ENCODE measurements around the gene GSTP1.

The GSTP1 gene

GRCh38 chr11:67627812-67628624 is 44.4 kb downstream of the GSTP1 start:
- H2AFZ ChIP-seq (ENCODE audit: low read depth, low read length): no peak overlapping the region
- H4K8ac ChIP-seq (ENCODE audit: low read length): no peak overlapping the region
- no peak overlapping the region for H3K9ac ChIP-seq (ENCODE audit: low read length)
- no peak overlapping the region for H2AK5ac ChIP-seq (ENCODE audit: low read length, severe bottlenecking)
- no peak overlapping the region for H3K4me2 ChIP-seq (ENCODE audit: low read length, poor library complexity, severe bottlenecking)
- H3K4ac ChIP-seq (ENCODE audit: low read depth in 1 of 2, low read length in 2 of 2): no peak overlapping the region
- H2BK5ac ChIP-seq (ENCODE audit: low read depth, low read length, poor library complexity, severe bottlenecking): no peak overlapping the region
- no peak overlapping the region for H3K4me3 ChIP-seq (ENCODE audit: insufficient read depth in 1 of 2, low read depth in 1 of 2, low read length in 2 of 2)
- DNase-seq: no peak
- H3K79me1 ChIP-seq (replicated peaks; ENCODE audit: low read length, poor library complexity, severe bottlenecking): no peaks in the 10 kb centered on the region
- no peak overlapping the region for H2BK12ac ChIP-seq (ENCODE audit: low read length in 2 of 2)
- H3K27ac ChIP-seq (ENCODE audit: low read length, poor library complexity, severe bottlenecking): no peak overlapping the region
- no peak overlapping the region for H3K14ac ChIP-seq (ENCODE audit: low read length in 2 of 2)
- H3K36me3 ChIP-seq (ENCODE audit: control insufficient read depth in 1 of 2, insufficient read depth in 2 of 2, low read depth in 1 of 2, low read length in 2 of 2): peaks cover 0 to 20% of the 10 kb centered on the region in 2 experiments
- no peak overlapping the region for H2BK15ac ChIP-seq (ENCODE audit: low read depth, poor library complexity, severe bottlenecking)
- H3K27me3 ChIP-seq (ENCODE audit: control insufficient read depth in 1 of 2, insufficient read depth in 1 of 2, low read length in 2 of 2): no peaks in the 10 kb centered on the region
- no peak overlapping the region for H4K91ac ChIP-seq (ENCODE audit: low read length)
- no peak overlapping the region for H3K23ac ChIP-seq (ENCODE audit: low read length in 2 of 2)
- no peaks in the 10 kb centered on the region for H3K9me3 ChIP-seq (ENCODE audit: control insufficient read depth, low read length)
- no peak overlapping the region for H2BK120ac ChIP-seq (ENCODE audit: low read depth, low read length)
- no peak overlapping the region for H3K18ac ChIP-seq (ENCODE audit: low read depth in 1 of 2, low read length in 2 of 2)
- WGBS: 91% methylated on average over 12 of the region's 15 CpGs
- peaks cover 21% of the 10 kb centered on the region for H3K4me1 ChIP-seq (ENCODE audit: control insufficient read depth, insufficient read depth, low read depth, low read length)

- Histone ChIP-seq H2BK12ac (ENCODE audit: low read length in 2 of 2) (peak overlapping the region in 1 of 2 experiments; percentile 10), H3K79me1 (replicated peaks; ENCODE audit: low read length, poor library complexity, severe bottlenecking) (no peaks in the 10 kb centered on the region), H3K36me3 (ENCODE audit: control insufficient read depth in 1 of 2, insufficient read depth in 2 of 2, low read depth in 1 of 2, low read length in 2 of 2) (peaks cover 0 to 20% of the 10 kb centered on the region in 2 experiments), H2BK15ac (ENCODE audit: low read depth, poor library complexity, severe bottlenecking) (no peak overlapping the region), H3K4ac (ENCODE audit: low read depth in 1 of 2, low read length in 2 of 2) (no peak overlapping the region), H3K27me3 (ENCODE audit: control insufficient read depth in 1 of 2, insufficient read depth in 1 of 2, low read length in 2 of 2) (peaks cover 0 to 4% of the 10 kb centered on the region in 2 experiments), H3K27ac (ENCODE audit: low read length, poor library complexity, severe bottlenecking) (no peak overlapping the region), H3K4me3 (ENCODE audit: insufficient read depth in 1 of 2, low read depth in 1 of 2, low read length in 2 of 2) (peak overlapping the region; percentile 65 to 80), H4K8ac (ENCODE audit: low read length) (peak overlapping the region; percentile 8), H2BK5ac (ENCODE audit: low read depth, low read length, poor library complexity, severe bottlenecking) (no peak overlapping the region), H2AK5ac (ENCODE audit: low read length, severe bottlenecking) (no peak overlapping the region), H3K14ac (ENCODE audit: low read length in 2 of 2) (no peak overlapping the region), H4K91ac (ENCODE audit: low read length) (no peak overlapping the region), H3K4me2 (ENCODE audit: low read length, poor library complexity, severe bottlenecking) (peak overlapping the region; percentile 91), H2BK120ac (ENCODE audit: low read depth, low read length) (no peak overlapping the region), H2AFZ (ENCODE audit: low read depth, low read length) (no peak overlapping the region), H3K9ac (ENCODE audit: low read length) (no peak overlapping the region), H3K9me3 (ENCODE audit: control insufficient read depth, low read length) (no peaks in the 10 kb centered on the region), H3K4me1 (ENCODE audit: control insufficient read depth, insufficient read depth, low read depth, low read length) (peaks cover 21% of the 10 kb centered on the region), H3K23ac (ENCODE audit: low read length in 2 of 2) (no peak overlapping the region), H3K18ac (ENCODE audit: low read depth in 1 of 2, low read length in 2 of 2) (no peak overlapping the region)
- WGBS: 50% methylated on average over 23 of the region's 25 CpGs
- DNase-seq: no peak
Measured at GRCh38 chr11:67628710-67629385, 45.2 kb downstream of the GSTP1 start.

- peak within 1 kb of the TSS; percentile 58 for H2BK5ac ChIP-seq (ENCODE audit: low read depth, low read length, poor library complexity, severe bottlenecking)
- peaks cover 21% of the 10 kb centered on the region for H3K4me1 ChIP-seq (ENCODE audit: control insufficient read depth, insufficient read depth, low read depth, low read length)
- H2BK12ac ChIP-seq (ENCODE audit: low read length in 2 of 2): peak within 1 kb of the TSS in 1 of 2 experiments; percentile 95
- H2AK5ac ChIP-seq (ENCODE audit: low read length, severe bottlenecking): peak within 1 kb of the TSS; percentile 47
- peak within 1 kb of the TSS; percentile 71 to 75 for H3K4ac ChIP-seq (ENCODE audit: low read depth in 1 of 2, low read length in 2 of 2)
- under 1% methylated on average over 78 of the region's 102 CpGs for WGBS
- H3K27ac ChIP-seq (ENCODE audit: low read length, poor library complexity, severe bottlenecking): peak within 1 kb of the TSS; percentile 69
- H4K91ac ChIP-seq (ENCODE audit: low read length): peak within 1 kb of the TSS; percentile 70
- H3K18ac ChIP-seq (ENCODE audit: low read depth in 1 of 2, low read length in 2 of 2): peak within 1 kb of the TSS; percentile 26 to 98
- peak within 1 kb of the TSS in 1 of 2 experiments; percentile 60 for H3K23ac ChIP-seq (ENCODE audit: low read length in 2 of 2)
- H2BK120ac ChIP-seq (ENCODE audit: low read depth, low read length): no peak within 1 kb of the TSS
- H4K8ac ChIP-seq (ENCODE audit: low read length): peak within 1 kb of the TSS; percentile 71
- peak within 1 kb of the TSS; percentile 91 for H3K4me2 ChIP-seq (ENCODE audit: low read length, poor library complexity, severe bottlenecking)
- H3K79me1 ChIP-seq (replicated peaks; ENCODE audit: low read length, poor library complexity, severe bottlenecking): no peaks in the 10 kb centered on the region
- H2AFZ ChIP-seq (ENCODE audit: low read depth, low read length): peak within 1 kb of the TSS; percentile 97
- no peaks in the 10 kb centered on the region for H3K9me3 ChIP-seq (ENCODE audit: control insufficient read depth, low read length)
- peaks cover 5 to 12% of the 10 kb centered on the region in 2 experiments for H3K27me3 ChIP-seq (ENCODE audit: control insufficient read depth in 1 of 2, insufficient read depth in 1 of 2, low read length in 2 of 2)
- H3K9ac ChIP-seq (ENCODE audit: low read length): peak within 1 kb of the TSS; percentile 82
- H3K4me3 ChIP-seq (ENCODE audit: insufficient read depth in 1 of 2, low read depth in 1 of 2, low read length in 2 of 2): peak within 1 kb of the TSS; percentile 65 to 82
- peak; percentile 84 for DNase-seq
- peak within 1 kb of the TSS; percentile 70 for H2BK15ac ChIP-seq (ENCODE audit: low read depth, poor library complexity, severe bottlenecking)
- peak within 1 kb of the TSS in 1 of 2 experiments; percentile 90 for H3K14ac ChIP-seq (ENCODE audit: low read length in 2 of 2)
- H3K36me3 ChIP-seq (ENCODE audit: control insufficient read depth in 1 of 2, insufficient read depth in 2 of 2, low read depth in 1 of 2, low read length in 2 of 2): peaks cover 0 to 20% of the 10 kb centered on the region in 2 experiments
Measured at GRCh38 chr11:67629386-67630227, 46.0 kb downstream of the GSTP1 start, which contains the start of gene NUDT8. Gene NUDT8, minus strand, starts transcription at chr11:67629937. Its CDS starts 26 bp downstream, at chr11:67629911.
